HCT116 (cell line): ENCODE measurements around the gene STK32B. TPM values are rescaled to one million over a fixed set of nuclear protein-coding genes. Genes with fewer than 3 reads are reported as not detected.

ENCODE experiments used
- ATAC-seq: fragments of 200-7000 bp; cut with Tn5 transposase; 2 replicates; pipeline ENCODE4 v1.9.1; 2020; ENCODE audit warnings: mild to moderate bottlenecking, moderate library complexity
- BruUV-seq: library from RNA; stranded (reverse); fragments of 400-500 nt; replicated peaks from 2 replicates; lab custom pipeline; 2021; lab: Mats Ljungman, UMichigan
- CTCF ChIA-PET: fragments of 300-600 bp; sonication (Branson Sonifier 250); formaldehyde crosslinking; loops from one replicate; lab custom pipeline; 2021; ENCODE audit warnings: antibody characterized with exemption; lab: Charles Lee
- POLR2A ChIA-PET: fragments of 300-600, 350-600 bp; sonication (Branson Sonifier 250); formaldehyde crosslinking; loops from one replicate; lab custom pipeline; 2021; ENCODE audit warnings: antibody characterized with exemption; lab: Charles Lee
- RAD21 ChIA-PET, 2 experiments: fragments of 300-600 bp; sonication (Branson Sonifier 250); formaldehyde crosslinking; loops; one replicate each; lab custom pipeline; 2023; ENCODE audit warnings: low total read pairs in 2 of 2; ENCODE audit not compliant: uncharacterized antibody in 2 of 2, unreplicated experiment in 2 of 2, low non-redundant PET in 1 of 2; lab: Charles Lee
- DNase-seq: peaks from one replicate; pipeline ENCODE4 v3.0.0-alpha.2; 2010; ENCODE audit warnings: low read depth, low spot score
- H2AFZ ChIP-seq: fragments of 200-600 bp; shearing (Covaris generic), sonication (generic); 2 replicates; pipeline ENCODE4 v1.6.1; 2017; ENCODE audit warnings: low read depth, mixed run types, mixed read lengths, antibody characterized with exemption, low read length; ENCODE audit not compliant: poor library complexity, severe bottlenecking
- H3K27ac ChIP-seq: 2 replicates; pipeline ENCODE4 v1.5.1; 2012; ENCODE audit warnings: low read depth, low read length
- H3K27me3 ChIP-seq: fragments of 200-600 bp; sonication (generic); 2 replicates; pipeline ENCODE4 v1.6.1; 2016; ENCODE audit warnings: mixed run types, low read length, mixed read lengths; ENCODE audit not compliant: insufficient read depth
- H3K36me3 ChIP-seq, 2 experiments: fragments of 200-500 bp in 1 of 2; fragments of 200-600 bp in 1 of 2; sonication (Bioruptor generic) in 1 of 2; sonication (generic) in 1 of 2; 2 replicates each; pipeline versions ENCODE4 v1.5.1 to v1.6.1; 2014 to 2016; ENCODE audit warnings: low read length in 2 of 2, inconsistent platforms in 1 of 2, mixed read lengths in 1 of 2, mixed run types in 1 of 2; ENCODE audit not compliant: insufficient read depth in 2 of 2, control insufficient read depth in 1 of 2
- H3K4me1 ChIP-seq, 2 experiments: fragments of 200-600 bp in 1 of 2; sonication (generic) in 1 of 2; 2 replicates each; pipeline versions ENCODE4 v1.5.1 to v1.6.1; 2012 to 2017; ENCODE audit warnings: low read length in 2 of 2, inconsistent platforms in 1 of 2, mild to moderate bottlenecking in 1 of 2, mixed read lengths in 1 of 2, mixed run types in 1 of 2, moderate library complexity in 1 of 2; ENCODE audit not compliant: insufficient read depth in 2 of 2, control insufficient read depth in 1 of 2
- H3K4me2 ChIP-seq: fragments of 200-600 bp; sonication (generic); 2 replicates; pipeline ENCODE4 v1.6.1; 2017; ENCODE audit warnings: mixed run types, low read length, mixed read lengths
- H3K4me3 ChIP-seq, 2 experiments: fragments of 200-600 bp in 1 of 2; sonication (generic) in 1 of 2; replicated peaks in 1 of 2; 2 replicates each; pipeline ENCODE4 v1.5.1; 2011 to 2016; ENCODE audit warnings: low read length in 2 of 2, control low read depth in 1 of 2, low read depth in 1 of 2, mild to moderate bottlenecking in 1 of 2, mixed read lengths in 1 of 2, mixed run types in 1 of 2
- H3K79me2 ChIP-seq: fragments of 200-600 bp; sonication (generic); 2 replicates; pipeline ENCODE4 v1.6.1; 2017; ENCODE audit warnings: mild to moderate bottlenecking, mixed run types, low read length, moderate library complexity, mixed read lengths; ENCODE audit not compliant: insufficient read depth
- H3K9ac ChIP-seq: fragments of 200-600 bp; sonication (generic); 2 replicates; pipeline ENCODE4 v1.6.1; 2016; ENCODE audit warnings: low read length, mixed read lengths
- H3K9me2 ChIP-seq: fragments of 200-600 bp; sonication (generic), shearing (Covaris generic); 2 replicates; pipeline ENCODE4 v1.6.1; 2017; ENCODE audit warnings: mixed run types, mild to moderate bottlenecking, moderate library complexity; ENCODE audit not compliant: insufficient read depth
- H3K9me3 ChIP-seq, 2 experiments: fragments of 200-500 bp in 1 of 2; fragments of 200-600 bp in 1 of 2; sonication (Bioruptor generic) in 1 of 2; sonication (generic) in 1 of 2; 2 replicates each; pipeline ENCODE4 v1.6.1; 2014 to 2017; ENCODE audit warnings: low read length in 2 of 2, mixed read lengths in 2 of 2, inconsistent platforms in 1 of 2, low read depth in 1 of 2, mild to moderate bottlenecking in 1 of 2, mixed run types in 1 of 2, moderate library complexity in 1 of 2; ENCODE audit not compliant: control insufficient read depth in 1 of 2, insufficient read depth in 1 of 2
- H4K20me1 ChIP-seq: fragments of 200-600 bp; sonication (generic), shearing (Covaris generic); 2 replicates; pipeline ENCODE4 v1.6.1; 2017; ENCODE audit warnings: mixed run types, mild to moderate bottlenecking, moderate library complexity; ENCODE audit not compliant: insufficient read depth
- CBX3 ChIP-seq: IDR thresholded peaks from 2 replicates; pipeline ENCODE4 v1.6.1; 2012; ENCODE audit warnings: low read depth
- CEBPB ChIP-seq: IDR thresholded peaks from 2 replicates; pipeline ENCODE4 v1.6.1; 2012; ENCODE audit warnings: low read depth
- EZH2 ChIP-seq: fragments of 200-600 bp; sonication (generic); IDR thresholded peaks from 2 replicates; pipeline ENCODE4 v1.6.1; 2017; ENCODE audit warnings: antibody characterized with exemption, mixed run types
- EZH2phosphoT487 ChIP-seq: fragments of 200-600 bp; IDR thresholded peaks from 2 replicates; pipeline ENCODE4 v1.6.1; 2018; ENCODE audit warnings: antibody characterized with exemption, borderline replicate concordance
- POLR2A ChIP-seq: IDR thresholded peaks from 2 replicates; pipeline ENCODE4 v1.7.0; 2011; ENCODE audit warnings: borderline replicate concordance; ENCODE audit not compliant: insufficient read depth, insufficient read length; ENCODE audit errors: extremely low read depth
- POLR2AphosphoS5 ChIP-seq: IDR thresholded peaks from 2 replicates; pipeline ENCODE4 v1.6.1; 2011; ENCODE audit warnings: mild to moderate bottlenecking, low read depth, low read length, moderate library complexity
- RAD21 ChIP-seq: IDR thresholded peaks from 2 replicates; pipeline ENCODE4 v1.6.1; 2012; ENCODE audit warnings: low read depth, mild to moderate bottlenecking
- SIN3A ChIP-seq: IDR thresholded peaks from 2 replicates; pipeline ENCODE4 v1.6.1; 2012; ENCODE audit warnings: low read depth
- SRF ChIP-seq: IDR thresholded peaks from 2 replicates; pipeline ENCODE4 v1.6.1; 2012; ENCODE audit warnings: low read depth
- TCF7L2 ChIP-seq: IDR thresholded peaks from 2 replicates; pipeline ENCODE4 v1.7.0; 2011; ENCODE audit warnings: borderline replicate concordance, inconsistent platforms; ENCODE audit not compliant: insufficient read depth, insufficient read length; ENCODE audit errors: extremely low read depth
- ZFX ChIP-seq: fragments of 450-650 bp; IDR thresholded peaks from 2 replicates; pipeline ENCODE4 v1.6.1; 2017
- ZNF274 ChIP-seq: fragments of 200-500 bp; sonication (Bioruptor generic); IDR thresholded peaks from 2 replicates; pipeline ENCODE4 v1.6.1; 2014; ENCODE audit warnings: mild to moderate bottlenecking, low read depth, low read length, inconsistent platforms
- intact Hi-C: fragments of 100-400 bp; cut with micrococcal nuclease; formaldehyde crosslinking; loops from 2 replicates; pipeline ENCODE4 v1.10.0; 2022
- total RNA-seq: library from RNA; stranded (reverse); gene quantifications from one replicate; pipeline ENCODE4 v1.2.1, GENCODE V29; 2021; ENCODE audit not compliant: unreplicated experiment
- TF ChIP-seq, protein P1 (sequence below): IDR thresholded peaks from 2 replicates; pipeline ENCODE4 v1.6.1; 2012; ENCODE audit warnings: low read depth
- TF ChIP-seq, protein P2 (sequence below): IDR thresholded peaks from 2 replicates; pipeline ENCODE4 v1.6.1; 2011; ENCODE audit warnings: mild to moderate bottlenecking, low read length, moderate library complexity; ENCODE audit not compliant: insufficient replicate concordance; ENCODE audit errors: extremely low read depth
- TF ChIP-seq, protein P3 (sequence below), 3 experiments: fragments of 200-600 bp in 1 of 3; sonication (generic) in 1 of 3; IDR thresholded peaks in 2 of 3; conservative IDR thresholded peaks in 1 of 3; 2 replicates each; pipeline ENCODE4 v1.5.1; 2012 to 2017; ENCODE audit warnings: low read depth in 2 of 3, low read length in 2 of 3, antibody characterized with exemption in 1 of 3, borderline replicate concordance in 1 of 3, control low read depth in 1 of 3, mild to moderate bottlenecking in 1 of 3, mixed read lengths in 1 of 3, mixed run types in 1 of 3, moderate library complexity in 1 of 3; ENCODE audit not compliant: insufficient read depth in 1 of 3
- TF ChIP-seq, protein P4 (sequence below): IDR thresholded peaks from 2 replicates; pipeline ENCODE4 v1.6.1; 2012

The STK32B gene
- total RNA-seq, 1 experiment from 2014 or later = not detected

DNA sequence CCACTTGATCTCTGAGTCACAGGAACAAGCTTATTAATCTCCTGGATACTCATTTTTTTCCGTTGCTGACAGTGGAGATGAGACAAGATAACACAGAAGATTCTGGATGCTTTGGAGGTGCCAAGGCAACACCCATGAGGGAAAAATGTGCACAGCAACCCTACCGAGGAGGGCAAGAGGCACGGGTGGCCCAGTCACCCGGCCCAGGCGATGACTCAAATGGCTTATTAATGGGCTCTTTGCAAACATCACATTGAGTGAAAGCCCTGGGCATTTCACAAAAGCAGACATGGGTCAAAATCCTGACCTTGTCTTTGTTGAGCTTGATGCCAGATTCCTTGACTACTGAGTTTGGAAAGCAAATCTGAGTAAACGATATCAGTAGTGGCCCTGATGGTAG is 315.1 kb downstream of the STK32B start:
- intact Hi-C loops = no loop called here
- peaks cover 0 to 32% of the 10 kb centered on the region in 2 experiments; a peak in 2 of 4 replicates for H3K4me1 ChIP-seq
- no peak for TF ChIP-seq EZH2phosphoT487
- no peak for TF ChIP-seq SRF
- no peak for TF ChIP-seq POLR2AphosphoS5
- no peak for TF ChIP-seq CBX3
- TF ChIP-seq CEBPB = no peak
- no peak for TF ChIP-seq POLR2A
- TF ChIP-seq RAD21 = no peak
- TF ChIP-seq, protein P1, sequence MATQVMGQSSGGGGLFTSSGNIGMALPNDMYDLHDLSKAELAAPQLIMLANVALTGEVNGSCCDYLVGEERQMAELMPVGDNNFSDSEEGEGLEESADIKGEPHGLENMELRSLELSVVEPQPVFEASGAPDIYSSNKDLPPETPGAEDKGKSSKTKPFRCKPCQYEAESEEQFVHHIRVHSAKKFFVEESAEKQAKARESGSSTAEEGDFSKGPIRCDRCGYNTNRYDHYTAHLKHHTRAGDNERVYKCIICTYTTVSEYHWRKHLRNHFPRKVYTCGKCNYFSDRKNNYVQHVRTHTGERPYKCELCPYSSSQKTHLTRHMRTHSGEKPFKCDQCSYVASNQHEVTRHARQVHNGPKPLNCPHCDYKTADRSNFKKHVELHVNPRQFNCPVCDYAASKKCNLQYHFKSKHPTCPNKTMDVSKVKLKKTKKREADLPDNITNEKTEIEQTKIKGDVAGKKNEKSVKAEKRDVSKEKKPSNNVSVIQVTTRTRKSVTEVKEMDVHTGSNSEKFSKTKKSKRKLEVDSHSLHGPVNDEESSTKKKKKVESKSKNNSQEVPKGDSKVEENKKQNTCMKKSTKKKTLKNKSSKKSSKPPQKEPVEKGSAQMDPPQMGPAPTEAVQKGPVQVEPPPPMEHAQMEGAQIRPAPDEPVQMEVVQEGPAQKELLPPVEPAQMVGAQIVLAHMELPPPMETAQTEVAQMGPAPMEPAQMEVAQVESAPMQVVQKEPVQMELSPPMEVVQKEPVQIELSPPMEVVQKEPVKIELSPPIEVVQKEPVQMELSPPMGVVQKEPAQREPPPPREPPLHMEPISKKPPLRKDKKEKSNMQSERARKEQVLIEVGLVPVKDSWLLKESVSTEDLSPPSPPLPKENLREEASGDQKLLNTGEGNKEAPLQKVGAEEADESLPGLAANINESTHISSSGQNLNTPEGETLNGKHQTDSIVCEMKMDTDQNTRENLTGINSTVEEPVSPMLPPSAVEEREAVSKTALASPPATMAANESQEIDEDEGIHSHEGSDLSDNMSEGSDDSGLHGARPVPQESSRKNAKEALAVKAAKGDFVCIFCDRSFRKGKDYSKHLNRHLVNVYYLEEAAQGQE = no peak
- TF ChIP-seq ZFX = no peak
- no peak for TF ChIP-seq SIN3A
- no peak for TF ChIP-seq TCF7L2
- no peak for TF ChIP-seq EZH2
- TF ChIP-seq, protein P2, sequence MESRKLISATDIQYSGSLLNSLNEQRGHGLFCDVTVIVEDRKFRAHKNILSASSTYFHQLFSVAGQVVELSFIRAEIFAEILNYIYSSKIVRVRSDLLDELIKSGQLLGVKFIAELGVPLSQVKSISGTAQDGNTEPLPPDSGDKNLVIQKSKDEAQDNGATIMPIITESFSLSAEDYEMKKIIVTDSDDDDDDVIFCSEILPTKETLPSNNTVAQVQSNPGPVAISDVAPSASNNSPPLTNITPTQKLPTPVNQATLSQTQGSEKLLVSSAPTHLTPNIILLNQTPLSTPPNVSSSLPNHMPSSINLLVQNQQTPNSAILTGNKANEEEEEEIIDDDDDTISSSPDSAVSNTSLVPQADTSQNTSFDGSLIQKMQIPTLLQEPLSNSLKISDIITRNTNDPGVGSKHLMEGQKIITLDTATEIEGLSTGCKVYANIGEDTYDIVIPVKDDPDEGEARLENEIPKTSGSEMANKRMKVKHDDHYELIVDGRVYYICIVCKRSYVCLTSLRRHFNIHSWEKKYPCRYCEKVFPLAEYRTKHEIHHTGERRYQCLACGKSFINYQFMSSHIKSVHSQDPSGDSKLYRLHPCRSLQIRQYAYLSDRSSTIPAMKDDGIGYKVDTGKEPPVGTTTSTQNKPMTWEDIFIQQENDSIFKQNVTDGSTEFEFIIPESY = no peak
- TF ChIP-seq, protein P3, sequence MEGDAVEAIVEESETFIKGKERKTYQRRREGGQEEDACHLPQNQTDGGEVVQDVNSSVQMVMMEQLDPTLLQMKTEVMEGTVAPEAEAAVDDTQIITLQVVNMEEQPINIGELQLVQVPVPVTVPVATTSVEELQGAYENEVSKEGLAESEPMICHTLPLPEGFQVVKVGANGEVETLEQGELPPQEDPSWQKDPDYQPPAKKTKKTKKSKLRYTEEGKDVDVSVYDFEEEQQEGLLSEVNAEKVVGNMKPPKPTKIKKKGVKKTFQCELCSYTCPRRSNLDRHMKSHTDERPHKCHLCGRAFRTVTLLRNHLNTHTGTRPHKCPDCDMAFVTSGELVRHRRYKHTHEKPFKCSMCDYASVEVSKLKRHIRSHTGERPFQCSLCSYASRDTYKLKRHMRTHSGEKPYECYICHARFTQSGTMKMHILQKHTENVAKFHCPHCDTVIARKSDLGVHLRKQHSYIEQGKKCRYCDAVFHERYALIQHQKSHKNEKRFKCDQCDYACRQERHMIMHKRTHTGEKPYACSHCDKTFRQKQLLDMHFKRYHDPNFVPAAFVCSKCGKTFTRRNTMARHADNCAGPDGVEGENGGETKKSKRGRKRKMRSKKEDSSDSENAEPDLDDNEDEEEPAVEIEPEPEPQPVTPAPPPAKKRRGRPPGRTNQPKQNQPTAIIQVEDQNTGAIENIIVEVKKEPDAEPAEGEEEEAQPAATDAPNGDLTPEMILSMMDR (IDR thresholded peaks at IDR 0.05 in 2 of 3, conservative IDR thresholded peaks at IDR 0.05 in 1 of 3; ENCODE audit: borderline replicate concordance in 1 of 3, insufficient read depth in 1 of 3, low read depth in 2 of 3, low read length in 2 of 3) = no peak
- TF ChIP-seq, protein P4, sequence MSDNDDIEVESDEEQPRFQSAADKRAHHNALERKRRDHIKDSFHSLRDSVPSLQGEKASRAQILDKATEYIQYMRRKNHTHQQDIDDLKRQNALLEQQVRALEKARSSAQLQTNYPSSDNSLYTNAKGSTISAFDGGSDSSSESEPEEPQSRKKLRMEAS = no peak
- no peak for TF ChIP-seq ZNF274
- TF ChIP-seq, all 23 proteins: peak for 0
- POLR2A ChIA-PET = no interaction called here
- Histone ChIP-seq H4K20me1 (no peaks in the 10 kb centered on the region), H3K9me3 (no peaks in the 10 kb centered on the region), H3K9me2 (no peaks in the 10 kb centered on the region), H3K27ac (no peak overlapping the region), H3K4me2 (peak overlapping the region; percentile 51), H2AFZ (no peak overlapping the region), H3K36me3 (no peaks in the 10 kb centered on the region), H3K9ac (no peak overlapping the region), H3K4me3 (no peak overlapping the region), H3K79me2 (no peaks in the 10 kb centered on the region), H3K27me3 (no peaks in the 10 kb centered on the region)
- DNase-seq = no peak
- CTCF ChIA-PET = no interaction called here
- RAD21 ChIA-PET = no interaction called here
- BruUV-seq = no TSS peak
- 0 out of 2 replicates have a peak, but pooled peaks have one; percentile 45 for ATAC-seq
